Muscle of arm (tissue), 12 donors: Measurements from ENCODE around the gene CERCAM. TPM values are rescaled to one million over a fixed set of nuclear protein-coding genes. Genes with fewer than 3 reads are reported as not detected.
A peak's percentile ranks its signal among the peaks of the same experiment; 100 is the strongest.

Source experiments
- DNase-seq: peaks from one replicate; pipeline ENCODE4 v3.0.0-alpha.2; 2013
- polyA plus RNA-seq, 12 donors: library from polyadenylated mRNA; unstranded; fragments of 120-200 nt; gene quantifications; one replicate each; pipeline ENCODE4 v1.2.1, GENCODE V29; 2013; ENCODE audit not compliant: insufficient read length in 12 of 12

CERCAM gene
- polyA plus RNA-seq, 12 donors = 79.6 to 112 (median 87.6) TPM; not detected in 1

- DNase-seq = peak; percentile 98
These were observed 35.4 kb downstream of the CERCAM start, which contains the start of gene ODF2 for GRCh38 chr9:128455849-128456612. Gene ODF2, plus strand, starts transcription at chr9:128456006. Its CDS starts 86 bp downstream, at chr9:128456092.

GRCh38 chr9:128456613-128457061 is 36.0 kb downstream of the CERCAM start:
- DNase-seq = peak; percentile 59

- DNase-seq = no peak
These were observed 36.5 kb downstream of the CERCAM start for GRCh38 chr9:128457207-128457606.

- no peak for DNase-seq
These were observed 38.4 kb downstream of the CERCAM start for GRCh38 chr9:128459011-128459410.

- no peak for DNase-seq
These were observed 48.4 kb downstream of the CERCAM start for GRCh38 chr9:128469070-128469469.

GRCh38 chr9:128470560-128470959 is 49.9 kb downstream of the CERCAM start:
- no peak for DNase-seq

GRCh38 chr9:128473104-128473503 is 52.4 kb downstream of the CERCAM start:
- no peak for DNase-seq

GRCh38 chr9:128475867-128476266 is 55.2 kb downstream of the CERCAM start:
- no peak for DNase-seq

GRCh38 chr9:128479262-128479661 is 58.6 kb downstream of the CERCAM start:
- no peak for DNase-seq

GRCh38 chr9:128481561-128481960 is 60.9 kb downstream of the CERCAM start:
- no peak for DNase-seq

GRCh38 chr9:128482186-128482585 is 61.5 kb downstream of the CERCAM start:
- no peak for DNase-seq

- DNase-seq = no peak
These were observed 64.2 kb downstream of the CERCAM start for GRCh38 chr9:128484686-128485413.

- no peak for DNase-seq
These were observed 64.8 kb downstream of the CERCAM start for GRCh38 chr9:128485414-128485855.

- DNase-seq = no peak
These were observed 65.5 kb downstream of the CERCAM start for GRCh38 chr9:128486201-128486600.

Other genes starting within 250 kb of the CERCAM start
- 100 to 1,000 TPM in 7 of 12 donors, 10 to 100 TPM in 4, not detected in 1; 79.1 to 228 (median 101) TPM for gene CIZ1, start 229.3 kb upstream of the CERCAM start, polyA plus RNA-seq
- 100 to 1,000 TPM in 1 of 12 donors, 10 to 100 TPM in 10, not detected in 1; 24.3 to 190 (median 43.5) TPM for gene DNM1, start 217.5 kb upstream of the CERCAM start, polyA plus RNA-seq
- 100 to 1,000 TPM in 3 of 12 donors, 10 to 100 TPM in 9; 78.4 to 143 (median 88.3) TPM for gene GOLGA2, start 144.8 kb upstream of the CERCAM start, polyA plus RNA-seq
- gene SWI5, start 144.6 kb upstream of the CERCAM start, polyA plus RNA-seq = 10 to 100 TPM in 10 of 12 donors, not detected in 2; 17.7 to 28.9 (median 21.2) TPM
- gene TRUB2, start 98.4 kb upstream of the CERCAM start, polyA plus RNA-seq = 10 to 100 TPM in 11 of 12 donors, not detected in 1; 17.6 to 23.5 (median 21.5) TPM
- 100 to 1,000 TPM in 1 of 12 donors, 10 to 100 TPM in 11; 23.1 to 171 (median 25.8) TPM for gene COQ4, start 98.0 kb upstream of the CERCAM start, polyA plus RNA-seq
- gene SLC27A4, start 80.3 kb upstream of the CERCAM start, polyA plus RNA-seq = 10 to 100 TPM in 5 of 12 donors, 1 to 10 TPM in 6, not detected in 1; 4.6 to 12.0 (median 9.8) TPM
- gene URM1, start 49.5 kb upstream of the CERCAM start, polyA plus RNA-seq = 10 to 100 TPM in 11 of 12 donors, not detected in 1; 41.1 to 68.5 (median 59.9) TPM
- gene ODF2, start 35.1 kb downstream of the CERCAM start, polyA plus RNA-seq = 10 to 100 TPM in 11 of 12 donors, not detected in 1; 20.9 to 52.4 (median 26.8) TPM
- 10 to 100 TPM in 11 of 12 donors, not detected in 1; 18.3 to 23.8 (median 21.1) TPM for gene GLE1, start 83.9 kb downstream of the CERCAM start, polyA plus RNA-seq
- gene SPTAN1, start 131.7 kb downstream of the CERCAM start, polyA plus RNA-seq = 100 to 1,000 TPM; 222 to 770 (median 291) TPM
- gene DYNC2I2, start 236.0 kb downstream of the CERCAM start, polyA plus RNA-seq = 10 to 100 TPM in 11 of 12 donors, not detected in 1; 32.4 to 47.0 (median 39.0) TPM